ENCODE data around the gene CFAP410. TPM values are rescaled to one million over a fixed set of nuclear protein-coding genes. Genes with fewer than 3 reads are reported as not detected.

The CFAP410 gene
- total RNA-seq, 1 experiment from 2014 or later: 8.6 TPM

DNA sequence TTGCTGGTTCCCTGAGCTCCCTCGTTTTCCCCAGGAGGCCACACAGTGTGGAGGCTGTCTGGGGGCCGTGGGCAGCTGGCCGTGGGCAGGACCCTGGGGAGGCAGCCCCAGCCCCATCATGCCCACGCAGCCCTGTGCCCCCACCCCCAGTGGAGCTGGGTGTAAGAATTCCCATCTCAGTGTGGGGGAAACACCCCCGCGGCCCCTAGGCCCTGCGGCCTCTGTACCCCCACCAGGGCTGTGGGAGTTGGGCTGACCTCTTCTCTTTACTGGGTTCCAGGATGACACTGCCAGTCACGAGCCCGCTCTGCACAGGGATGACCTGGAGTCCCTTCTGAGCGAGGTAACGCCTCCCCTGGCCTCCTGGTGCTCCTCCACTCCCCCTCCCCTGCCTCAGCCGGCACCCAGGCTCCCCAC lies 43.1 kb downstream of the CFAP410 start:
- Mint-ChIP-seq H3K27me3 (ENCODE audit: unreplicated experiment) (peaks cover 20% of the 10 kb centered on the region), H3K27ac (ENCODE audit: unreplicated experiment) (no peak overlapping the region), H3K36me3 (ENCODE audit: insufficient read depth, unreplicated experiment) (peaks cover 12% of the 10 kb centered on the region), H3K4me1 (ENCODE audit: low read depth, unreplicated experiment) (no peaks in the 10 kb centered on the region), H3K9me3 (ENCODE audit: low read depth, unreplicated experiment) (no peaks in the 10 kb centered on the region), H3K4me3 (ENCODE audit: low read depth, unreplicated experiment) (no peak overlapping the region)
- no peak for DNase-seq
- TF ChIP-seq, protein P1, sequence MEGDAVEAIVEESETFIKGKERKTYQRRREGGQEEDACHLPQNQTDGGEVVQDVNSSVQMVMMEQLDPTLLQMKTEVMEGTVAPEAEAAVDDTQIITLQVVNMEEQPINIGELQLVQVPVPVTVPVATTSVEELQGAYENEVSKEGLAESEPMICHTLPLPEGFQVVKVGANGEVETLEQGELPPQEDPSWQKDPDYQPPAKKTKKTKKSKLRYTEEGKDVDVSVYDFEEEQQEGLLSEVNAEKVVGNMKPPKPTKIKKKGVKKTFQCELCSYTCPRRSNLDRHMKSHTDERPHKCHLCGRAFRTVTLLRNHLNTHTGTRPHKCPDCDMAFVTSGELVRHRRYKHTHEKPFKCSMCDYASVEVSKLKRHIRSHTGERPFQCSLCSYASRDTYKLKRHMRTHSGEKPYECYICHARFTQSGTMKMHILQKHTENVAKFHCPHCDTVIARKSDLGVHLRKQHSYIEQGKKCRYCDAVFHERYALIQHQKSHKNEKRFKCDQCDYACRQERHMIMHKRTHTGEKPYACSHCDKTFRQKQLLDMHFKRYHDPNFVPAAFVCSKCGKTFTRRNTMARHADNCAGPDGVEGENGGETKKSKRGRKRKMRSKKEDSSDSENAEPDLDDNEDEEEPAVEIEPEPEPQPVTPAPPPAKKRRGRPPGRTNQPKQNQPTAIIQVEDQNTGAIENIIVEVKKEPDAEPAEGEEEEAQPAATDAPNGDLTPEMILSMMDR (IDR thresholded peaks at IDR 0.05; ENCODE audit: unreplicated experiment): no peak
- no TSS peak for BruUV-seq (replicated peaks)
- intact Hi-C loops (cut with micrococcal nuclease; ENCODE audit: unreplicated experiment): no loop called here
- CTCF ChIA-PET: no interaction called here

DNA sequence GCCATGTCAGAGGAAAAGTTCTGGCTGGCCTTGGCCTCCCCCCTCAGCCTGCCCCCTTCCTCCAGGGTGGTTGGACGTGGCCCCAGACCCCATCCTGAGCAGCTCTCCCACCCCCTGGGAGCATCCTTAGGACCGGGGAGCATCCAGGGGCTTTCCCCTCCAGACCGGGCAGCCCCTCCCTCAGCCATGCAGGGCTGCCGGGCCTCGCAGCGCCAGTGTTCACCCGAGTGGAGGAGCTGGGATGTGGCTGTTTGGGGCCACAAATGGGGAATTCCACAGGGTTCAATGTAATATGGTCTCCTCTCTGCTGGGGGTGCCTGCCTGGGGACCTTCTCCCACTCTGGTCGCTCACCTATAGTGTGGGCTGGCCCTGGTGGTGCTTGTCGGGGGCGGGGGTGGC lies 43.5 kb downstream of the CFAP410 start:
- BruUV-seq (replicated peaks): no TSS peak
- CTCF ChIA-PET: no interaction called here
- Mint-ChIP-seq H3K27me3 (ENCODE audit: unreplicated experiment) (peaks cover 24% of the 10 kb centered on the region), H3K9me3 (ENCODE audit: low read depth, unreplicated experiment) (no peaks in the 10 kb centered on the region), H3K27ac (ENCODE audit: unreplicated experiment) (no peak overlapping the region), H3K4me1 (ENCODE audit: low read depth, unreplicated experiment) (no peaks in the 10 kb centered on the region), H3K36me3 (ENCODE audit: insufficient read depth, unreplicated experiment) (peaks cover 7% of the 10 kb centered on the region), H3K4me3 (ENCODE audit: low read depth, unreplicated experiment) (no peak overlapping the region)
- TF ChIP-seq, protein P1 (IDR thresholded peaks at IDR 0.05; ENCODE audit: unreplicated experiment): no peak
- intact Hi-C loops (cut with micrococcal nuclease; ENCODE audit: unreplicated experiment): no loop called here
- no peak for DNase-seq

DNA sequence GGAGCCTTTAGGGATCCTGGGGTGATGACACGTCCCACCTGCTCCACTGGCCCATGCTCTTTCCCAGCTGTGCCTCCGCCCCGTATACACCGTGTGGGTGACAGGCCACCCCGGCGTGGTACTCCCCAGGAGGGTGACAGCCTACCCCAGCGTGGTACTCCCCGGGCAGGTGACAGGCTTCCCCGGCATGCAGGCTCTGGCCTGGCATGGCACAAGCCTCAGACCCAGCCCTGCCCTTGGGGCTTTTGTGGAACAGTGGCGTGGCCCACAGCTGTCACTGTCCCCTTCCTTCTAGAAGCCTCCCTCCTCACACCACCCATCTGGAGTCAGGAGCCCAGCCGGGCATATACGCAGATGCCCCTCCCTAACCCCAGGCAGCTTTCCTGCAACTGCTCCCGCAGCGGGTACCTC lies 44.0 kb downstream of the CFAP410 start:
- peaks cover 5% of the 10 kb centered on the region for H3K36me3 Mint-ChIP-seq (ENCODE audit: insufficient read depth, unreplicated experiment)
- no TSS peak for BruUV-seq (replicated peaks)
- DNase-seq: no peak
- no peak overlapping the region for H3K27ac Mint-ChIP-seq (ENCODE audit: unreplicated experiment)
- CTCF ChIA-PET: no interaction called here
- H3K4me3 Mint-ChIP-seq (ENCODE audit: low read depth, unreplicated experiment): no peak overlapping the region
- peaks cover 29% of the 10 kb centered on the region for H3K27me3 Mint-ChIP-seq (ENCODE audit: unreplicated experiment)
- intact Hi-C loops (cut with micrococcal nuclease; ENCODE audit: unreplicated experiment): no loop called here
- H3K4me1 Mint-ChIP-seq (ENCODE audit: low read depth, unreplicated experiment): no peaks in the 10 kb centered on the region
- H3K9me3 Mint-ChIP-seq (ENCODE audit: low read depth, unreplicated experiment): no peaks in the 10 kb centered on the region
- TF ChIP-seq, protein P1 (IDR thresholded peaks at IDR 0.05; ENCODE audit: unreplicated experiment): no peak

DNA sequence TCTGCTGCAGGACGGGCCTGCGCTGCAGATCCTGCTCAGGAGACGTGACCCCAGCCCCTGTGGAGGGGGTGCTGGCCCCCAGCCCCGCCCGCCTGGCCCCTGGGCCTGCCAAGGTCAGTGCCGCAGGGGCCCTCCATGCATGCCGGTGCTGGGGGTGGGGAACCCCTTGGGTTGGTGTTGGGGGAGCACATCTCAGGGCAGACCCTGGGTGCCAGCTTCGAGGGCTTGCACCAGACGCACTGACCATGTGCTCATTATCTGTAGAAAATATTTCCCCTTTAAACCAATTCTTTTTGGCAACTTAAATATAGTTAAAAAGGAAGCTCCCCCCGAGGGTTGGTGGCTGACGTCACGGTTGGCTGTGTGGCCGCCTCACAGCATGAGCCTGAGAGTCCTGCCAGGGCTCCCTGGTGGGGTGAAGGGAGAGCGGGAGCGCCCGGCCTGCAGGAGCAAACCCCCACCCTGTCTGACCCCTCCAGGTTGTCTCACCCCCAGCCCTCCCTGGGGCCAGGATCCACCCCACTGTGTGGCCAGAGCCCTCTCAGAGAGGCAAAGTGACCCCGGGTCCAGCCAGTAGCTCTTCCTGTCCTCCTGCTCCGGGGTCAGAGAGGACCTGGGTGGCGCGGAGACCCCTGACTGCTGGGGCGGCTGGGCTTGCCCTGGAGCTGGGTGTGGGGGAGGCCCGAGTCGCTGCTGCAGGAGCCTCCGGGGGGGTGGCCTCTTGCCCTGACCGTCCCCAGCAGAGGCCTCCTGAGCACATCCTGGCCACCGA lies 44.6 kb downstream of the CFAP410 start:
- no peak for DNase-seq

More for the DNA sequence above, 44.6 kb downstream of the CFAP410 start:
- Mint-ChIP-seq H3K4me1 (ENCODE audit: low read depth, unreplicated experiment) (no peaks in the 10 kb centered on the region), H3K9me3 (ENCODE audit: low read depth, unreplicated experiment) (no peaks in the 10 kb centered on the region), H3K36me3 (ENCODE audit: insufficient read depth, unreplicated experiment) (peaks cover 5% of the 10 kb centered on the region), H3K4me3 (ENCODE audit: low read depth, unreplicated experiment) (no peak overlapping the region), H3K27me3 (ENCODE audit: unreplicated experiment) (peaks cover 35% of the 10 kb centered on the region), H3K27ac (ENCODE audit: unreplicated experiment) (no peak overlapping the region)
- intact Hi-C loops (cut with micrococcal nuclease; ENCODE audit: unreplicated experiment): no loop called here
- TF ChIP-seq, protein P1 (IDR thresholded peaks at IDR 0.05; ENCODE audit: unreplicated experiment): no peak
- CTCF ChIA-PET: no interaction called here
- no TSS peak for BruUV-seq (replicated peaks)

All from Calu3 (cell line).